GM23338 (cell line): ENCODE measurements around the gene NVL. TPM values are rescaled to one million over a fixed set of nuclear protein-coding genes. Genes with fewer than 3 reads are reported as not detected.
A peak's percentile ranks its signal among the peaks of the same experiment; 100 is the strongest.

Experiments used
- ATAC-seq: fragments of 200-7000 bp; cut with Tn5 transposase; 3 replicates; pipeline ENCODE4 v1.9.1; 2020
- DNase-seq: peaks from one replicate; pipeline ENCODE4 v3.0.0-alpha.2; 2015; ENCODE audit warnings: low spot score
- H2AFZ ChIP-seq: fragments of 200-600 bp; sonication (generic); 2 replicates; pipeline ENCODE4 v1.8.0; 2016; ENCODE audit warnings: antibody characterized with exemption, mild to moderate bottlenecking, moderate library complexity
- H3F3A ChIP-seq: fragments of 200-600 bp; sonication (generic); replicated peaks from 2 replicates; pipeline ENCODE4 v1.8.0; 2017; ENCODE audit warnings: antibody characterized with exemption, mixed run types, low read depth
- H3K27ac ChIP-seq: fragments of 200-600 bp; sonication (generic); 2 replicates; pipeline ENCODE4 v1.6.1; 2016; ENCODE audit warnings: low read depth
- H3K27me3 ChIP-seq: fragments of 200-600 bp; sonication (generic); 2 replicates; pipeline ENCODE4 v1.8.0; 2016; ENCODE audit warnings: mild to moderate bottlenecking, mixed run types, moderate library complexity; ENCODE audit not compliant: insufficient read depth
- H3K36me3 ChIP-seq: fragments of 200-600 bp; sonication (generic); 2 replicates; pipeline ENCODE4 v1.8.0; 2016; ENCODE audit warnings: mild to moderate bottlenecking; ENCODE audit not compliant: insufficient read depth
- H3K4me1 ChIP-seq: fragments of 200-600 bp; sonication (generic); 2 replicates; pipeline ENCODE4 v1.8.0; 2016; ENCODE audit warnings: mild to moderate bottlenecking, moderate library complexity; ENCODE audit not compliant: insufficient read depth
- H3K4me2 ChIP-seq: fragments of 200-600 bp; sonication (generic); 2 replicates; pipeline ENCODE4 v1.7.1; 2017; ENCODE audit warnings: mixed run types
- H3K4me3 ChIP-seq: fragments of 200-600 bp; sonication (generic); 2 replicates; pipeline ENCODE4 v1.6.1; 2016; ENCODE audit warnings: mixed run types
- H3K79me2 ChIP-seq: fragments of 200-600 bp; sonication (generic); replicated peaks from 2 replicates; pipeline ENCODE4 v1.8.0; 2017; ENCODE audit warnings: mild to moderate bottlenecking; ENCODE audit not compliant: insufficient read depth
- H3K9me2 ChIP-seq: fragments of 200-600 bp; sonication (generic); 2 replicates; pipeline ENCODE4 v1.8.0; 2017; ENCODE audit not compliant: insufficient read depth
- H4K20me1 ChIP-seq: fragments of 200-600 bp; sonication (generic); replicated peaks from 2 replicates; pipeline ENCODE4 v1.8.0; 2017; ENCODE audit warnings: mild to moderate bottlenecking; ENCODE audit not compliant: insufficient read depth
- H3K27ac Mint-ChIP-seq: 2 replicates; pipeline ENCODE4 v1.8.0; 2020; ENCODE audit warnings: inconsistent platforms, mild to moderate bottlenecking, moderate library complexity, mixed read lengths
- H3K27me3 Mint-ChIP-seq: 3 replicates; pipeline ENCODE4 v1.8.0; 2022; ENCODE audit warnings: low read depth, mild to moderate bottlenecking, moderate library complexity, mixed read lengths, inconsistent platforms; ENCODE audit not compliant: insufficient read depth, poor library complexity
- H3K36me3 Mint-ChIP-seq: 3 replicates; pipeline ENCODE4 v1.8.0; 2021; ENCODE audit warnings: low read depth, mild to moderate bottlenecking, inconsistent platforms, moderate library complexity, mixed read lengths
- H3K4me1 Mint-ChIP-seq: 3 replicates; pipeline ENCODE4 v1.8.0; 2020; ENCODE audit warnings: mild to moderate bottlenecking, inconsistent platforms, mixed read lengths
- H3K4me3 Mint-ChIP-seq: 3 replicates; pipeline ENCODE4 v1.8.0; 2021; ENCODE audit warnings: moderate library complexity, mild to moderate bottlenecking, inconsistent platforms, mixed read lengths
- H3K9me3 Mint-ChIP-seq: 3 replicates; pipeline ENCODE4 v1.8.0; 2020; ENCODE audit warnings: moderate library complexity, mild to moderate bottlenecking, inconsistent platforms, mixed read lengths
- CTCF ChIP-seq, 2 experiments: fragments of 200-600 bp in 1 of 2; sonication (generic) in 1 of 2; conservative IDR thresholded peaks; 2 replicates each; pipeline versions ENCODE4 v1.5.1 to v1.6.1; 2016 to 2017; ENCODE audit warnings: antibody characterized with exemption in 2 of 2, low read depth in 2 of 2, mild to moderate bottlenecking in 2 of 2, moderate library complexity in 1 of 2
- EZH2 ChIP-seq: fragments of 200-600 bp; sonication (generic); IDR thresholded peaks from one replicate; pipeline ENCODE4 v1.8.0; 2017; ENCODE audit warnings: antibody characterized with exemption, mild to moderate bottlenecking, low read depth; ENCODE audit not compliant: unreplicated experiment
- EZH2phosphoT487 ChIP-seq: fragments of 200-600 bp; sonication (generic); IDR thresholded peaks from one replicate; pipeline ENCODE4 v1.8.1; 2018; ENCODE audit warnings: antibody characterized with exemption; ENCODE audit not compliant: unreplicated experiment
- JUNB ChIP-seq: IDR thresholded peaks from one replicate; pipeline ENCODE4 v1.6.1; 2016; ENCODE audit warnings: antibody characterized with exemption; ENCODE audit not compliant: unreplicated experiment
- NANOG ChIP-seq: IDR thresholded peaks from 2 replicates; pipeline ENCODE4 v1.6.1; 2016; ENCODE audit warnings: antibody characterized with exemption, borderline replicate concordance
- POLR2AphosphoS5 ChIP-seq: IDR thresholded peaks from 2 replicates; pipeline ENCODE4 v1.6.1; 2016; ENCODE audit warnings: antibody characterized with exemption, low read depth
- REST ChIP-seq: IDR thresholded peaks from one replicate; pipeline ENCODE4 v1.6.1; 2018; ENCODE audit warnings: antibody characterized with exemption; ENCODE audit not compliant: unreplicated experiment
- ZNF331 ChIP-seq: fragments of 250-450 bp; sonication (Bioruptor Pico); IDR thresholded peaks from 2 replicates; pipeline ENCODE4 v1.5.0; 2020; ENCODE audit warnings: low read depth, mild to moderate bottlenecking, moderate library complexity
- ZNF462 ChIP-seq: fragments of 250-450 bp; sonication (Bioruptor Pico); IDR thresholded peaks from 2 replicates; pipeline ENCODE4 v1.5.0; 2020; ENCODE audit warnings: mild to moderate bottlenecking, moderate library complexity
- polyA plus RNA-seq: library from polyadenylated mRNA; unstranded; fragments of >200 nt; fragmentation: Nextera tagmentation; extraction: Ambion mirVana; gene quantifications from 2 replicates; pipeline ENCODE4 v1.2.1, GENCODE V29; 2016
- total RNA-seq: library from RNA; depleted of rRNA; stranded (reverse); fragments of >200 nt; shearing (Covaris generic); gene quantifications from 2 replicates; pipeline ENCODE4 v1.2.3, GENCODE V29; 2014

Gene NVL
- total and polyA plus RNA-seq, 2 experiments from 2014 or later = 44.4 to 71.7 TPM

GRCh38 chr1:224333939-224334786 lies 4.2 kb upstream of the NVL start:
- Histone ChIP-seq H4K20me1 (no peaks in the 10 kb centered on the region), H3K36me3 (no peaks in the 10 kb centered on the region), H2AFZ (peak overlapping the region; percentile 57; the same call in 1 of the 2 replicates), H3K4me3 (no peak overlapping the region), H3K27ac (no peak overlapping the region), H3K4me1 (peaks cover 7% of the 10 kb centered on the region), H3K4me2 (no peak overlapping the region), H3K9me2 (no peaks in the 10 kb centered on the region), H3K27me3 (no peaks in the 10 kb centered on the region), H3K79me2 (peaks cover 8% of the 10 kb centered on the region), H3F3A (peaks cover 5% of the 10 kb centered on the region; the same call in 1 of the 2 replicates)
- peaks cover 6% of the 10 kb centered on the region for H3K27me3 Mint-ChIP-seq
- peaks cover 6% of the 10 kb centered on the region; the same call in 1 of the 3 replicates for H3K9me3 Mint-ChIP-seq
- DNase-seq (no peak), ATAC-seq (no peak)
- no peak overlapping the region for H3K27ac Mint-ChIP-seq
- H3K4me1 Mint-ChIP-seq = peaks cover 16% of the 10 kb centered on the region; the same call in 2 of the 3 replicates
- H3K4me3 Mint-ChIP-seq = no peak overlapping the region
- H3K36me3 Mint-ChIP-seq = peaks cover 4% of the 10 kb centered on the region; the same call in 1 of the 3 replicates
- TF ChIP-seq EZH2 (no peak), EZH2phosphoT487 (no peak), ZNF331 (no peak), POLR2AphosphoS5 (no peak), CTCF (conservative IDR thresholded peaks at IDR 0.05; ENCODE audit: low read depth in 2 of 2) (no peak), ZNF462 (no peak), JUNB (no peak), NANOG (no peak), REST (no peak)
